OCI-LY3 (cell line): ENCODE results near the gene MEIS3.

Experiments
- H2AFZ ChIP-seq: fragments of 200-600, 300-600 bp; shearing (Covaris generic); 2 replicates; pipeline ENCODE4 v1.6.0; 2014; ENCODE audit warnings: antibody characterized with exemption, low read depth, low read length
- H3K27ac ChIP-seq: fragments of 200-600, 300-600 bp; sonication (generic); 2 replicates; pipeline ENCODE4 v1.5.1; 2014; ENCODE audit warnings: mild to moderate bottlenecking, low read length, moderate library complexity, mixed read lengths
- H3K27me3 ChIP-seq: fragments of 200-600, 300-600 bp; sonication (generic); 2 replicates; pipeline ENCODE4 v1.6.1; 2014; ENCODE audit warnings: low read depth, low read length, mixed read lengths
- H3K36me3 ChIP-seq: fragments of 200-600, 300-600 bp; sonication (generic); replicated peaks from 2 replicates; pipeline ENCODE3; 2014; ENCODE audit warnings: low read depth, low read length, mixed read lengths
- H3K4me1 ChIP-seq: fragments of 300-600, 200-600 bp; sonication (generic); 2 replicates; pipeline ENCODE4 v1.6.1; 2014; ENCODE audit warnings: low read length, mixed read lengths
- H3K4me2 ChIP-seq: fragments of 200-600, 300-600 bp; sonication (generic); 2 replicates; pipeline ENCODE4 v1.6.1; 2014; ENCODE audit warnings: low read length, mixed read lengths
- H3K4me3 ChIP-seq: fragments of 300-600, 200-600 bp; sonication (generic); 2 replicates; pipeline ENCODE4 v1.5.1; 2014; ENCODE audit warnings: antibody characterized with exemption, mild to moderate bottlenecking, low read length, moderate library complexity
- H3K79me2 ChIP-seq: fragments of 300-600, 200-600 bp; shearing (Covaris generic); 2 replicates; pipeline ENCODE4 v1.6.1; 2014; ENCODE audit warnings: mild to moderate bottlenecking, low read length, mixed read lengths
- H3K9ac ChIP-seq: fragments of 300-600, 200-600 bp; shearing (Covaris generic); 2 replicates; pipeline ENCODE4 v1.6.0; 2014; ENCODE audit warnings: mild to moderate bottlenecking, low read length, moderate library complexity
- H3K9me3 ChIP-seq: fragments of 200-600, 300-600 bp; shearing (Covaris generic); 2 replicates; pipeline ENCODE4 v1.6.1; 2014; ENCODE audit warnings: low read length, mixed read lengths; ENCODE audit not compliant: insufficient read depth
- H4K20me1 ChIP-seq: fragments of 200-600, 300-600 bp; sonication (generic); 2 replicates; pipeline ENCODE4 v1.6.1; 2016; ENCODE audit warnings: low read length, mixed read lengths; ENCODE audit not compliant: insufficient read depth
- CTCF ChIP-seq: fragments of 200-600, 300-600 bp; sonication (generic); IDR thresholded peaks from 2 replicates; pipeline ENCODE4 v1.5.1; 2014; ENCODE audit warnings: antibody characterized with exemption, low read length, low read depth
- EZH2phosphoT487 ChIP-seq: fragments of 200-600 bp; shearing (Covaris generic); IDR thresholded peaks from 2 replicates; pipeline ENCODE4 v1.6.1; 2018; ENCODE audit warnings: antibody characterized with exemption, mixed run types, low read depth

MEIS3 gene

GRCh38 chr19:47356900-47357299, 62.4 kb downstream of the MEIS3 start:
- Histone ChIP-seq H3K4me3 (no peak overlapping the region), H3K4me2 (no peak overlapping the region), H3K4me1 (no peaks in the 10 kb centered on the region), H3K36me3 (peaks cover 69% of the 10 kb centered on the region), H3K9ac (no peak overlapping the region), H3K79me2 (peaks cover 19% of the 10 kb centered on the region), H2AFZ (no peak overlapping the region), H4K20me1 (no peaks in the 10 kb centered on the region), H3K27me3 (no peaks in the 10 kb centered on the region), H3K27ac (no peak overlapping the region), H3K9me3 (no peaks in the 10 kb centered on the region)
- TF ChIP-seq EZH2phosphoT487 (no peak), CTCF (no peak)

- no peaks in the 10 kb centered on the region for H4K20me1 ChIP-seq
These were observed 66.0 kb downstream of the MEIS3 start for GRCh38 chr19:47353307-47353712.

More at GRCh38 chr19:47353307-47353712, 66.0 kb downstream of the MEIS3 start:
- Histone ChIP-seq H3K9me3 (no peaks in the 10 kb centered on the region), H3K79me2 (peaks cover 46% of the 10 kb centered on the region), H3K36me3 (peaks cover 58% of the 10 kb centered on the region), H3K4me2 (no peak overlapping the region), H3K4me3 (no peak overlapping the region), H3K27me3 (no peaks in the 10 kb centered on the region), H3K27ac (no peak overlapping the region), H3K9ac (no peak overlapping the region), H2AFZ (no peak overlapping the region), H3K4me1 (peaks cover 14% of the 10 kb centered on the region)
- TF ChIP-seq EZH2phosphoT487, result no peak
- no peak for TF ChIP-seq CTCF
